H1 (cell line): ENCODE results near the gene DSP. TPM values are rescaled to one million over a fixed set of nuclear protein-coding genes. Genes with fewer than 3 reads are reported as not detected.

Experiments used
- CTCF ChIA-PET: fragments of 300-600 bp; sonication (Branson Sonifier 250); formaldehyde crosslinking; loops from one replicate; lab custom pipeline; 2021; ENCODE audit not compliant: partially characterized antibody; lab: Charles Lee
- POLR2A ChIA-PET: fragments of 300-600 bp; sonication (Branson Sonifier 250); formaldehyde crosslinking; loops from one replicate; lab custom pipeline; 2021; ENCODE audit warnings: inconsistent platforms; ENCODE audit not compliant: partially characterized antibody; lab: Charles Lee
- DNase-seq, 2 experiments: peaks; one replicate each; pipeline versions ENCODE4 v3.0.0 to v3.0.0-alpha.2; 2010 to 2022; ENCODE audit warnings: low spot score in 2 of 2, low read depth in 1 of 2, mixed read lengths in 1 of 2
- FAIRE-seq: peaks from 2 replicates; lab custom pipeline; 2011; peaks lifted over from hg19 to GRCh38; lab: Jason Lieb, UNC
- H2AFZ ChIP-seq: 2 replicates; pipeline ENCODE4 v1.8.1; 2012; ENCODE audit warnings: low read length, inconsistent platforms
- H2AK5ac ChIP-seq: 2 replicates; pipeline ENCODE4 v1.6.1; 2013; ENCODE audit warnings: low read depth, low read length
- H2BK120ac ChIP-seq: replicated peaks from 2 replicates; pipeline ENCODE3; 2013; ENCODE audit warnings: low read depth, low read length, inconsistent platforms
- H2BK12ac ChIP-seq: 2 replicates; pipeline ENCODE4 v1.6.1; 2013; ENCODE audit warnings: low read depth, low read length
- H2BK15ac ChIP-seq: 2 replicates; pipeline ENCODE4 v1.6.1; 2013; ENCODE audit warnings: low read length
- H2BK20ac ChIP-seq: 2 replicates; pipeline ENCODE4 v1.6.1; 2013; ENCODE audit warnings: low read length
- H2BK5ac ChIP-seq: 2 replicates; pipeline ENCODE4 v1.6.1; 2013; ENCODE audit warnings: low read depth, low read length
- H3K14ac ChIP-seq: 2 replicates; pipeline ENCODE4 v1.6.1; 2013; ENCODE audit warnings: inconsistent platforms; ENCODE audit not compliant: insufficient read length
- H3K18ac ChIP-seq: 2 replicates; pipeline ENCODE4 v1.6.1; 2013; ENCODE audit warnings: low read length; ENCODE audit errors: extremely low read depth
- H3K23ac ChIP-seq: 2 replicates; pipeline ENCODE4 v1.6.1; 2013; ENCODE audit warnings: inconsistent platforms; ENCODE audit not compliant: insufficient read length
- H3K23me2 ChIP-seq: 2 replicates; pipeline ENCODE4 v1.6.1; 2013; ENCODE audit warnings: low read depth, low read length
- H3K27ac ChIP-seq: 2 replicates; pipeline ENCODE4 v1.6.1; 2011; ENCODE audit warnings: low read depth, low read length, inconsistent platforms
- H3K27me3 ChIP-seq, 4 experiments: replicated peaks in 1 of 4; 1 replicate in 1 of 4; 2 replicates in 3 of 4; pipeline versions ENCODE4 v1.6.1 to v1.8.1; 2011 to 2013; ENCODE audit warnings: low read length in 3 of 4, mild to moderate bottlenecking in 3 of 4, inconsistent platforms in 2 of 4, mixed read lengths in 2 of 4, moderate library complexity in 1 of 4; ENCODE audit not compliant: control insufficient read depth in 3 of 4, insufficient read depth in 3 of 4; ENCODE audit errors: extremely low read depth in 1 of 4
- H3K36me3 ChIP-seq, 4 experiments: 2 replicates each; pipeline versions ENCODE4 v1.6.1 to v1.8.1; 2011 to 2013; ENCODE audit warnings: mild to moderate bottlenecking in 4 of 4, low read length in 3 of 4, moderate library complexity in 2 of 4, control low read depth in 1 of 4, inconsistent platforms in 1 of 4; ENCODE audit not compliant: insufficient read depth in 4 of 4, control insufficient read depth in 2 of 4
- H3K4ac ChIP-seq: replicated peaks from 2 replicates; pipeline ENCODE3; 2013; ENCODE audit warnings: low read length, low read depth, mixed read lengths, inconsistent platforms; ENCODE audit not compliant: insufficient read length
- H3K4me1 ChIP-seq, 4 experiments: replicated peaks in 1 of 4; 1 replicate in 1 of 4; 2 replicates in 3 of 4; pipeline versions ENCODE4 v1.6.1 to v1.8.1; 2011 to 2013; ENCODE audit warnings: low read length in 3 of 4, inconsistent platforms in 2 of 4, mixed read lengths in 1 of 4; ENCODE audit not compliant: insufficient read depth in 4 of 4, control insufficient read depth in 3 of 4
- H3K4me2 ChIP-seq, 2 experiments: 2 replicates each; pipeline versions ENCODE4 v1.6.1 to v1.8.1; 2011 to 2013; ENCODE audit warnings: low read depth in 2 of 2, low read length in 2 of 2, control low read depth in 1 of 2, inconsistent platforms in 1 of 2, mild to moderate bottlenecking in 1 of 2; ENCODE audit not compliant: insufficient read depth in 1 of 2
- H3K4me3 ChIP-seq, 4 experiments: fragments of 200-600, 300-600 bp in 1 of 4; sonication (generic), shearing (Covaris generic), sonication (Bioruptor Twin) in 1 of 4; 2 replicates each; pipeline versions ENCODE4 v1.5.1 to v1.8.1; 2011 to 2016; ENCODE audit warnings: low read length in 4 of 4, low read depth in 3 of 4, control low read depth in 2 of 4, inconsistent platforms in 2 of 4, mild to moderate bottlenecking in 2 of 4, mixed read lengths in 1 of 4, moderate library complexity in 1 of 4; ENCODE audit not compliant: insufficient read depth in 2 of 4; ENCODE audit errors: extremely low read depth in 1 of 4
- H3K56ac ChIP-seq: replicated peaks from 2 replicates; pipeline ENCODE3; 2013; ENCODE audit warnings: low read depth, mild to moderate bottlenecking, mixed read lengths, low read length, inconsistent platforms; ENCODE audit not compliant: insufficient read length
- H3K79me1 ChIP-seq: 2 replicates; pipeline ENCODE4 v1.6.1; 2013; ENCODE audit warnings: low read depth, low read length, control low read depth
- H3K79me2 ChIP-seq, 2 experiments: 2 replicates each; pipeline versions ENCODE4 v1.6.1 to v1.8.1; 2012 to 2013; ENCODE audit warnings: low read length in 2 of 2, mild to moderate bottlenecking in 2 of 2, inconsistent platforms in 1 of 2; ENCODE audit not compliant: insufficient read depth in 2 of 2, control insufficient read depth in 1 of 2
- H3K9ac ChIP-seq, 4 experiments: replicated peaks in 1 of 4; 1 replicate in 1 of 4; 2 replicates in 3 of 4; pipeline versions ENCODE4 v1.6.1 to v1.8.1; 2011 to 2013; ENCODE audit warnings: low read depth in 3 of 4, low read length in 3 of 4, control low read depth in 2 of 4, mild to moderate bottlenecking in 2 of 4, moderate library complexity in 2 of 4, inconsistent platforms in 1 of 4; ENCODE audit errors: extremely low read depth in 1 of 4
- H3K9me3 ChIP-seq, 2 experiments: 2 replicates each; pipeline versions ENCODE4 v1.6.1 to v1.8.1; 2012 to 2013; ENCODE audit warnings: mild to moderate bottlenecking in 2 of 2, moderate library complexity in 2 of 2, control low read depth in 1 of 2, inconsistent platforms in 1 of 2, low read depth in 1 of 2, low read length in 1 of 2, mixed read lengths in 1 of 2; ENCODE audit not compliant: insufficient read depth in 2 of 2
- H4K20me1 ChIP-seq, 2 experiments: replicated peaks in 1 of 2; 2 replicates each; pipeline versions ENCODE3 to v1.8.1; 2011 to 2013; ENCODE audit warnings: inconsistent platforms in 2 of 2, low read length in 2 of 2, mild to moderate bottlenecking in 1 of 2; ENCODE audit not compliant: insufficient read depth in 2 of 2, control insufficient read depth in 1 of 2
- H4K5ac ChIP-seq: 2 replicates; pipeline ENCODE4 v1.6.1; 2013; ENCODE audit warnings: low read length, low read depth, mixed read lengths, inconsistent platforms; ENCODE audit not compliant: insufficient read length
- H4K8ac ChIP-seq: 2 replicates; pipeline ENCODE4 v1.8.0; 2013; ENCODE audit warnings: mild to moderate bottlenecking, moderate library complexity, low read length, inconsistent platforms; ENCODE audit not compliant: insufficient read depth; ENCODE audit errors: extremely low read depth
- H4K91ac ChIP-seq: replicated peaks from 2 replicates; pipeline ENCODE3; 2013; ENCODE audit warnings: low read length, mixed read lengths, inconsistent platforms; ENCODE audit not compliant: insufficient read length
- SIN3A ChIP-seq, 2 experiments: IDR thresholded peaks in 1 of 2; conservative IDR thresholded peaks in 1 of 2; 2 replicates each; pipeline ENCODE4 v1.6.1; 2011 to 2012; ENCODE audit warnings: low read length in 2 of 2, improper control_type of control experiment in 1 of 2, low read depth in 1 of 2, mild to moderate bottlenecking in 1 of 2
- TEAD4 ChIP-seq: IDR thresholded peaks from 2 replicates; pipeline ENCODE4 v1.6.1; 2012; ENCODE audit warnings: low read depth, low read length, inconsistent platforms, mixed read lengths
- WGBS, 2 experiments: shearing (Covaris generic) in 1 of 2; methylation state at CpG; one replicate each; pipeline versions ENCODE4 v1.1.6 to v1.1.7; 2013 to 2015; ENCODE audit warnings: low lambda C conversion rate in 2 of 2, mixed read lengths in 2 of 2, inconsistent platforms in 1 of 2, low coverage in 1 of 2, missing lambda C conversion rate in 1 of 2; ENCODE audit not compliant: insufficient replicate concordance in 2 of 2, insufficient coverage in 1 of 2, insufficient read length in 1 of 2; ENCODE audit errors: extremely low coverage in 1 of 2, missing lambda C conversion rate in 1 of 2; 5-methylcytosine and 5-hydroxymethylcytosine counted together
- polyA plus RNA-seq, 7 experiments: library from polyadenylated mRNA; depleted of rRNA in 3 of 7; stranded (reverse) in 5 of 7; unstranded in 2 of 7; fragments of >200 nt in 5 of 7; fragments of 200-250 nt in 2 of 7; gene quantifications; 1 replicate in 5 of 7; 2 replicates in 1 of 7; 4 replicates in 1 of 7; pipeline versions ENCODE4 v1.2.1 to v1.2.3, GENCODE V29; 2011 to 2013; ENCODE audit warnings: missing spikeins in 2 of 7, mixed read lengths in 2 of 7
- total RNA-seq: library from RNA; stranded (reverse); fragmentation: NEBNext Ultra II Directional; extraction: Animal tissue kit (Norgen Biotek cat#: 25700); gene quantifications from 2 replicates; pipeline ENCODE4 v1.2.1, GENCODE V29; 2021

DSP gene
- total and polyA plus RNA-seq, 2 of the 8 experiments (the other 6 are each of a cell fraction or from before 2014, with no cell fraction given): 14.3 to 48.5 TPM

DNA sequence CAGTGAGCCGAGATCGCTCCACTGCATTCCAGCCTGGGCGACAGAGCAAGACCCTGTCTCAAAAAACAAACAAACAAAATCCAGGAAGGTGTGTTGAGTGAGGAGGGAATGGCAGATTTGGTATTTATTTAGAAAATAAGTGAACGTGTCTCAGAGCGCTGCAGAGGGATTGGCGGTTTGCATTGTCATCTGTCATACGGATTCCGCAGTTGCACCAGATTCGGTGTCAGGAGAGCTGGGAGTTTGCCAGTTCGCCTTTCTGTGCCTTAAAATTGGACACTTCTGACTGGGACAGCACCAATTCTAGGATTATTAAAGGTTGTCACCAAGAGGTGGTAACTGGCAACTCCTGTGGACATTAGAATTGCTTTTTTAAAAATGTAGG lies 49.4 kb downstream of the DSP start:
- peaks cover 7% of the 10 kb centered on the region for H3K79me1 ChIP-seq
- CTCF ChIA-PET: interaction anchor here (1.2 to 1.7 kb wide), 2 partner anchors 24 to 316 kb away, joined by 4 to 7 read pairs; no protein-coding TSS in a partner anchor
- no peak overlapping the region for H3K27ac ChIP-seq
- no peak overlapping the region for H2AFZ ChIP-seq
- H4K8ac ChIP-seq: no peak overlapping the region
- POLR2A ChIA-PET: interaction anchor here (1.2 to 1.3 kb wide), 3 partner anchors 10 to 201 kb away, joined by 3 to 5 read pairs (median 4); partner anchors contain the start of genes CAGE1 and RIOK1
- H4K91ac ChIP-seq: no peak overlapping the region
- H3K18ac ChIP-seq: no peak overlapping the region
- no peak overlapping the region for H2AK5ac ChIP-seq
- no peak overlapping the region for H3K14ac ChIP-seq
- 35% methylated on average over 10 of the region's 10 CpGs; no CpG with 5 or more reads in 1 of the 2 experiments for WGBS, 2 experiments
- peaks cover 9% of the 10 kb centered on the region for H3K23me2 ChIP-seq
- no peak overlapping the region for H2BK120ac ChIP-seq
- H3K4me3 ChIP-seq: peak overlapping the region; percentile 74 to 91 (median 76)
- FAIRE-seq: no peak
- H3K9ac ChIP-seq: peak overlapping the region in 2 of 4 experiments; percentile 63 to 77; a peak in 3 of 7 replicates
- no peak overlapping the region for H3K4ac ChIP-seq
- no peaks in the 10 kb centered on the region for H3K27me3 ChIP-seq
- no peak overlapping the region for H2BK20ac ChIP-seq
- no peak overlapping the region for H3K23ac ChIP-seq
- no peaks in the 10 kb centered on the region for H3K9me3 ChIP-seq
- H3K56ac ChIP-seq: no peak overlapping the region
- H2BK12ac ChIP-seq: no peak overlapping the region
- no peak overlapping the region for H4K5ac ChIP-seq
- no peak for DNase-seq
- H3K4me1 ChIP-seq: peaks cover 0 to 10% (median 2%) of the 10 kb centered on the region in 4 experiments; a peak in 2 of 7 replicates
- H2BK15ac ChIP-seq: no peak overlapping the region
- peaks cover 5 to 25% (median 16%) of the 10 kb centered on the region in 4 experiments for H3K36me3 ChIP-seq
- H4K20me1 ChIP-seq: peaks cover 0 to 12% of the 10 kb centered on the region in 2 experiments
- TF ChIP-seq SIN3A (conservative IDR thresholded peaks at IDR 0.05 in 1 of 2, IDR thresholded peaks at IDR 0.05 in 1 of 2; ENCODE audit: low read depth in 1 of 2, low read length in 2 of 2) (no peak; a peak in 1 of 4 replicates), TEAD4 (0 out of 2 replicates have a peak, but pooled peaks have one; percentile 20)
- no peak overlapping the region for H2BK5ac ChIP-seq
- peak overlapping the region; percentile 75 to 79 for H3K4me2 ChIP-seq
- H3K79me2 ChIP-seq: peaks cover 6 to 35% of the 10 kb centered on the region in 2 experiments
